K562 (cell line): ENCODE data around the gene ZNF48. TPM values are rescaled to one million over a fixed set of nuclear protein-coding genes. Genes with fewer than 3 reads are reported as not detected.
A peak's percentile ranks its signal among the peaks of the same experiment; 100 is the strongest.

ENCODE experiments used
- ATAC-seq: fragments of 200-7000 bp; cut with Tn5 transposase; 3 replicates; pipeline ENCODE4 v1.9.1; 2020; ENCODE audit warnings: moderate library complexity
- BruUV-seq: library from RNA; stranded (reverse); fragments of 400-500 nt; replicated peaks from 2 replicates; lab custom pipeline; 2021; lab: Mats Ljungman, UMichigan
- CTCF ChIA-PET: fragments of 300-600 bp; formaldehyde crosslinking; extraction: SDS; loops from one replicate; lab custom pipeline; 2021; ENCODE audit warnings: low intra/inter-chr PET ratio; lab: Yijun Ruan, JAX
- POLR2A ChIA-PET: fragments of 300-600, 350-650 bp; sonication (Branson Sonifier 250); formaldehyde crosslinking; extraction: SDS; loops from one replicate; lab custom pipeline; 2021; ENCODE audit warnings: antibody characterized with exemption, inconsistent platforms; lab: Yijun Ruan, JAX
- DNase-seq, 4 experiments: peaks; one replicate each; pipeline versions ENCODE4 v3.0.0 to v3.0.0-alpha.2; 2011 to 2018; ENCODE audit warnings: low spot score in 3 of 4, mixed read lengths in 3 of 4; ENCODE audit errors: extremely low read depth in 1 of 4
- FAIRE-seq: peaks from 2 replicates; lab custom pipeline; 2011; peaks lifted over from hg19 to GRCh38; lab: Jason Lieb, UNC
- H2AFZ ChIP-seq: 2 replicates; pipeline ENCODE4 v1.6.0; 2011; ENCODE audit warnings: low read depth, low read length, control low read depth, inconsistent platforms
- H3K27ac ChIP-seq: fragments of 200-600 bp; 3 replicates; pipeline ENCODE4 v1.8.0; 2011; ENCODE audit warnings: low read depth, mild to moderate bottlenecking, control low read depth, inconsistent platforms, low read length, moderate library complexity, mixed read lengths; ENCODE audit errors: extremely low read depth
- H3K27me3 ChIP-seq, 2 experiments: fragments of 300-600 bp in 1 of 2; 2 replicates in 1 of 2; 3 replicates in 1 of 2; pipeline versions ENCODE4 v1.6.0 to v1.8.0; 2011; ENCODE audit warnings: inconsistent platforms in 2 of 2, low read length in 2 of 2, mild to moderate bottlenecking in 1 of 2, mixed read lengths in 1 of 2, moderate library complexity in 1 of 2; ENCODE audit not compliant: control insufficient read depth in 2 of 2, insufficient read depth in 2 of 2
- H3K36me3 ChIP-seq: fragments of 300-600 bp; 3 replicates; pipeline ENCODE4 v1.8.0; 2011; ENCODE audit warnings: mild to moderate bottlenecking, low read length, inconsistent platforms; ENCODE audit not compliant: control insufficient read depth, insufficient read depth
- H3K4me1 ChIP-seq, 2 experiments: fragments of 200-600 bp in 1 of 2; replicated peaks in 1 of 2; 2 replicates in 1 of 2; 3 replicates in 1 of 2; pipeline versions ENCODE4 v1.5.1 to v1.8.0; 2011; ENCODE audit warnings: inconsistent platforms in 2 of 2, low read length in 2 of 2, mild to moderate bottlenecking in 1 of 2, mixed read lengths in 1 of 2, moderate library complexity in 1 of 2; ENCODE audit not compliant: control insufficient read depth in 2 of 2, insufficient read depth in 2 of 2
- H3K4me2 ChIP-seq: 2 replicates; pipeline ENCODE4 v1.6.1; 2011; ENCODE audit warnings: low read length, control low read depth, inconsistent platforms, mixed read lengths; ENCODE audit not compliant: insufficient read depth
- H3K4me3 ChIP-seq: fragments of 200-600 bp; sonication (generic), shearing (Covaris generic); 2 replicates; pipeline ENCODE4 v1.5.1; 2016; ENCODE audit warnings: control low read depth, inconsistent platforms
- H3K79me2 ChIP-seq: fragments of 200-600 bp; 3 replicates; pipeline ENCODE4 v1.8.0; 2011; ENCODE audit warnings: low read length, inconsistent platforms; ENCODE audit not compliant: control insufficient read depth, insufficient read depth
- H3K9ac ChIP-seq, 2 experiments: 2 replicates each; pipeline versions ENCODE4 v1.6.0 to v1.6.1; 2011; ENCODE audit warnings: low read depth in 2 of 2, low read length in 2 of 2, control low read depth in 1 of 2, inconsistent platforms in 1 of 2, mild to moderate bottlenecking in 1 of 2, mixed read lengths in 1 of 2; ENCODE audit not compliant: insufficient read depth in 1 of 2
- H3K9me1 ChIP-seq: one replicate; pipeline ENCODE4 v1.6.0; 2011; ENCODE audit warnings: inconsistent platforms, mild to moderate bottlenecking, low read length, moderate library complexity; ENCODE audit not compliant: control insufficient read depth, insufficient read depth
- H3K9me3 ChIP-seq: replicated peaks from 2 replicates; pipeline ENCODE4 v1.5.1; 2011; ENCODE audit warnings: low read depth, low read length, inconsistent platforms; ENCODE audit not compliant: control insufficient read depth, insufficient read depth
- H4K20me1 ChIP-seq: replicated peaks from 2 replicates; pipeline ENCODE4 v1.6.1; 2011; ENCODE audit warnings: low read length, inconsistent platforms, mixed read lengths; ENCODE audit not compliant: control insufficient read depth, insufficient read depth
- DPF2 ChIP-seq: fragments of 450-650 bp; IDR thresholded peaks from 2 replicates; pipeline ENCODE4 v1.6.1; 2016
- ELF4 ChIP-seq: fragments of 450-650 bp; formaldehyde crosslinking; IDR thresholded peaks from 2 replicates; pipeline ENCODE4 v1.4.0; 2022; ENCODE audit warnings: missing genetic modification characterization
- ESRRA ChIP-seq: fragments of 450-650 bp; IDR thresholded peaks from 2 replicates; pipeline ENCODE4 v1.6.1; 2014; ENCODE audit warnings: low read depth, mild to moderate bottlenecking, moderate library complexity, borderline replicate concordance
- ETV5 ChIP-seq: sonication (generic); formaldehyde crosslinking; IDR thresholded peaks from 2 replicates; pipeline ENCODE4 v1.4.0; 2020; ENCODE audit warnings: low read depth, mild to moderate bottlenecking, missing genetic modification reagents
- GABPB2 ChIP-seq: fragments of 250-450 bp; sonication (Bioruptor Pico); conservative IDR thresholded peaks from 2 replicates; pipeline ENCODE4 v1.5.1; 2021; ENCODE audit warnings: mild to moderate bottlenecking
- MCM5 ChIP-seq: fragments of 450-650 bp; IDR thresholded peaks from 2 replicates; pipeline ENCODE4 v1.6.1; 2016; ENCODE audit warnings: low read depth
- NEUROD1 ChIP-seq: fragments of 150-350 bp; IDR thresholded peaks from 2 replicates; pipeline ENCODE4 v1.6.1; 2014; ENCODE audit warnings: borderline replicate concordance, low read length, low read depth; ENCODE audit not compliant: partially characterized antibody
- NR2C1 ChIP-seq, 2 experiments: fragments of 450-650 bp; IDR thresholded peaks; 2 replicates each; pipeline ENCODE4 v1.6.1; 2017; ENCODE audit warnings: mild to moderate bottlenecking in 2 of 2, antibody characterized with exemption in 1 of 2, inconsistent platforms in 1 of 2, missing compliant biosample characterization in 1 of 2, missing genetic modification characterization in 1 of 2
- POLR2B ChIP-seq: fragments of 450-650 bp; IDR thresholded peaks from 2 replicates; pipeline ENCODE4 v1.6.1; 2018; ENCODE audit warnings: low read depth; ENCODE audit not compliant: partially characterized antibody
- POLR2G ChIP-seq: fragments of 200-400 bp; formaldehyde crosslinking; IDR thresholded peaks from 2 replicates; pipeline ENCODE4 v1.6.1; 2017; ENCODE audit warnings: low read depth, mild to moderate bottlenecking, antibody characterized with exemption, low read length, moderate library complexity
- RBFOX2 ChIP-seq: fragments of 200-400 bp; formaldehyde crosslinking; IDR thresholded peaks from 2 replicates; pipeline ENCODE4 v1.6.1; 2017; ENCODE audit warnings: low read depth, mild to moderate bottlenecking, low read length, moderate library complexity
- SETDB1 ChIP-seq: IDR thresholded peaks from one replicate; pipeline ENCODE4 v1.6.1; 2012; ENCODE audit warnings: low read length, control low read depth, inconsistent platforms
- SUPT5H ChIP-seq: fragments of 450-650 bp; IDR thresholded peaks from 2 replicates; pipeline ENCODE4 v1.6.1; 2016
- TAL1 ChIP-seq: fragments of 450-650 bp; IDR thresholded peaks from 2 replicates; pipeline ENCODE4 v1.6.1; 2016; ENCODE audit warnings: mild to moderate bottlenecking
- ZNF121 ChIP-seq: sonication (generic); formaldehyde crosslinking; conservative IDR thresholded peaks from 2 replicates; pipeline ENCODE4 v1.8.0; 2022; ENCODE audit warnings: missing genetic modification reagents
- ZNF133 ChIP-seq: fragments of 250-450 bp; sonication (Bioruptor Pico); IDR thresholded peaks from 2 replicates; pipeline ENCODE4 v1.4.0; 2020; ENCODE audit warnings: mild to moderate bottlenecking
- ZNF436 ChIP-seq: fragments of 250-450, 450-650 bp; sonication (Bioruptor Pico); formaldehyde crosslinking; IDR thresholded peaks from 2 replicates; pipeline ENCODE4 v1.7.0; 2020; ENCODE audit warnings: mild to moderate bottlenecking
- WGBS: fragments of 100-300 bp; shearing (Covaris generic); methylation state at CpG from one replicate; pipeline ENCODE4 v1.1.6; 2016; ENCODE audit warnings: low coverage, mixed read lengths; ENCODE audit not compliant: insufficient coverage; ENCODE audit errors: missing lambda C conversion rate; 5-methylcytosine and 5-hydroxymethylcytosine counted together
- in situ Hi-C: fragments of 300-500 bp; cut with MboI; formaldehyde crosslinking; loops from 4 replicates; pipeline ENCODE4 v1.15.0; 2018; ENCODE audit warnings: inconsistent platforms, mixed read lengths
- intact Hi-C: fragments of 100-400 bp; cut with micrococcal nuclease; formaldehyde crosslinking; loops from 2 replicates; pipeline ENCODE4 v1.14.2; 2022
- polyA plus RNA-seq, 8 experiments: library from polyadenylated mRNA; depleted of rRNA in 4 of 8; stranded (reverse) in 5 of 8; unstranded in 3 of 8; fragments of >200 nt; fragmentation: Nextera tagmentation in 2 of 8; fragmentation: Illumina TruSeq in 1 of 8; extraction: Ambion mirVana in 2 of 8; extraction: Trizol in 1 of 8; gene quantifications; 2 replicates each; pipeline versions ENCODE4 v1.2.1 to v1.2.3, GENCODE V29; 2011 to 2014; ENCODE audit warnings: inconsistent platforms in 1 of 8, missing spikeins in 1 of 8
- total RNA-seq, 7 experiments: library from RNA; depleted of rRNA in 6 of 7; stranded (reverse); fragments of >200 nt in 6 of 7; fragmentation: Illumina TruSeq in 2 of 7; extraction: Trizol in 2 of 7; gene quantifications; 2 replicates each; pipeline versions ENCODE4 v1.2.1 to v1.2.3, GENCODE V29; 2011 to 2021; ENCODE audit warnings: low replicate concordance in 1 of 7
- TF ChIP-seq, protein P1 (sequence below): fragments of 250-450 bp; sonication (Bioruptor Pico); IDR thresholded peaks from 2 replicates; pipeline ENCODE4 v1.5.0; 2021
- TF ChIP-seq, protein P2 (sequence below): fragments of 250-450 bp; sonication (Bioruptor Pico); IDR thresholded peaks from 2 replicates; pipeline ENCODE4 v1.8.0; 2022; ENCODE audit warnings: inconsistent platforms, mild to moderate bottlenecking, moderate library complexity, borderline replicate concordance
- TF ChIP-seq, protein P3 (sequence below): fragments of 200-800 bp; sonication (Bioruptor generic); IDR thresholded peaks from 2 replicates; pipeline ENCODE4 v1.6.1; 2017; ENCODE audit warnings: missing genetic modification characterization, missing compliant biosample characterization

Gene ZNF48
- total and polyA plus RNA-seq, 9 of the 15 experiments (the other 6 are each of a cell fraction or from before 2014, with no cell fraction given): 0.38 to 11.6 (median 4.7) TPM

DNA sequence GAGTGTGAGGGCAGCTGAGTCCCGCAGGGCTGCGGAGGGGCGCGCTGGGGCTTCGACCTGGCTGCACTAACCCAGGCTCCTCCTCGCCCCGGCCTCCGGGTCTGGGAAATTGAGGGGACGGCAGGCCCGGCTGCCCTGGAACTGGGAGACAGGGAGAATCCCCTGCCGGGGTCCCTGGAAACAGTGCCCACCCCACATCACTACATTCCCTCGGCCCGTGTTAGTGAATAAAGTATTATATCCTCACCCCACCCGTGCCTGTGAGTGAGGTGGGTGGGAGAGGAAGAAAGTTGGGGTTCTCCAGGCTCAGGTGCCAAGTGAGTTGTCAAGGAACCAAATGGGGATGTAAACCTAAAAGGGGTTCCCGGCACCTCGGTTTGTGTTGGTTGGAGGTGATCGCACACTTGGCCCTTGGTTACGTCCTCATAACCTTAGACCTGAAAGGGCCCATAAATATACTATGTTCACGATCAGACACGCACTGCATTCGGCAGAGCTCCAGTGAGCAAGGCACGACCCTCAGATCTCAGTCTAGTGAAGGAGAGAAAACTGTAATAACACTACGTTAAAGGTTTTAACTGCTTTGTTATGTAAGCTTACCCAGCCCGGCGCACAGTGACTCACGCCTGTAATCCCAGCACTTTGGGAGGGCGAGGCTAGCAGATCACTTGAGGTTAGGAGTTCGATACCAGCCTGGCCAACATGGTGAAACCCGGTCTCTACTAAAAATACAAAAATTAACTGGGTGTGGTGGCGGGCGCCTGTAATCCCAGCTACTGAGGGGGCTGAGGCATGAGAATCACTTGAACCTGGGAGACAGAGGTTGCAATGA, 23.3 kb downstream of the ZNF48 start:
- POLR2A ChIA-PET: interaction anchor here (0.7 to 1.6 kb wide), 4 partner anchors 8 to 27 kb away, joined by 3 to 5 read pairs (median 4); partner anchors contain the start of gene DCTPP1
- peaks cover 12% of the 10 kb centered on the region; the same call in 2 of the 3 replicates for H3K79me2 ChIP-seq
- in situ Hi-C loops (no loop called here), intact Hi-C loops (no loop called here)
- 97% methylated on average over 26 of the region's 31 CpGs for WGBS
- no peaks in the 10 kb centered on the region for H3K27me3 ChIP-seq
- H2AFZ ChIP-seq: no peak overlapping the region
- H3K4me3 ChIP-seq: no peak overlapping the region
- no peaks in the 10 kb centered on the region for H3K9me3 ChIP-seq
- no peak overlapping the region for H3K27ac ChIP-seq
- peaks cover 70% of the 10 kb centered on the region for H3K36me3 ChIP-seq
- no peak overlapping the region for H3K4me2 ChIP-seq
- FAIRE-seq (no peak), DNase-seq (no peak), ATAC-seq (no peak)
- H3K4me1 ChIP-seq: no peaks in the 10 kb centered on the region
- H3K9me1 ChIP-seq: no peaks in the 10 kb centered on the region
- no peak overlapping the region for H3K9ac ChIP-seq
- BruUV-seq: no TSS peak
- CTCF ChIA-PET: no interaction called here
- H4K20me1 ChIP-seq: no peaks in the 10 kb centered on the region
- TF ChIP-seq TAL1 (no peak), GABPB2 (CRISPR knock-in tag) (no peak), SUPT5H (0 out of 2 replicates have a peak, but pooled peaks have one; percentile 18), ESRRA (no peak), ZNF133 (CRISPR knock-in tag) (no peak), DPF2 (no peak), ZNF121 (CRISPR knock-in tag) (no peak), ETV5 (no peak), NEUROD1 (no peak), ZNF436 (no peak), NR2C1 (IDR thresholded peaks at IDR 0.05) (no peak), NR2C1 (tag; IDR thresholded peaks at IDR 0.05) (no peak), ELF4 (CRISPR knock-in tag) (no peak), POLR2B (peak; percentile 35), SETDB1 (no peak), POLR2G (peak; percentile 42), MCM5 (no peak), RBFOX2 (peak; percentile 1; the same call in 1 of the 2 replicates)
- TF ChIP-seq, protein P1, sequence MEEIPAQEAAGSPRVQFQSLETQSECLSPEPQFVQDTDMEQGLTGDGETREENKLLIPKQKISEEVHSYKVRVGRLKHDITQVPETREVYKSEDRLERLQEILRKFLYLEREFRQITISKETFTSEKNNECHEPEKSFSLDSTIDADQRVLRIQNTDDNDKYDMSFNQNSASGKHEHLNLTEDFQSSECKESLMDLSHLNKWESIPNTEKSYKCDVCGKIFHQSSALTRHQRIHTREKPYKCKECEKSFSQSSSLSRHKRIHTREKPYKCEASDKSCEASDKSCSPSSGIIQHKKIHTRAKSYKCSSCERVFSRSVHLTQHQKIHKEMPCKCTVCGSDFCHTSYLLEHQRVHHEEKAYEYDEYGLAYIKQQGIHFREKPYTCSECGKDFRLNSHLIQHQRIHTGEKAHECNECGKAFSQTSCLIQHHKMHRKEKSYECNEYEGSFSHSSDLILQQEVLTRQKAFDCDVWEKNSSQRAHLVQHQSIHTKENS (CRISPR knock-in tag): no peak
- TF ChIP-seq, protein P2, sequence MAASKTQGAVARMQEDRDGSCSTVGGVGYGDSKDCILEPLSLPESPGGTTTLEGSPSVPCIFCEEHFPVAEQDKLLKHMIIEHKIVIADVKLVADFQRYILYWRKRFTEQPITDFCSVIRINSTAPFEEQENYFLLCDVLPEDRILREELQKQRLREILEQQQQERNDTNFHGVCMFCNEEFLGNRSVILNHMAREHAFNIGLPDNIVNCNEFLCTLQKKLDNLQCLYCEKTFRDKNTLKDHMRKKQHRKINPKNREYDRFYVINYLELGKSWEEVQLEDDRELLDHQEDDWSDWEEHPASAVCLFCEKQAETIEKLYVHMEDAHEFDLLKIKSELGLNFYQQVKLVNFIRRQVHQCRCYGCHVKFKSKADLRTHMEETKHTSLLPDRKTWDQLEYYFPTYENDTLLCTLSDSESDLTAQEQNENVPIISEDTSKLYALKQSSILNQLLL (CRISPR knock-in tag): no peak
- TF ChIP-seq, protein P3, sequence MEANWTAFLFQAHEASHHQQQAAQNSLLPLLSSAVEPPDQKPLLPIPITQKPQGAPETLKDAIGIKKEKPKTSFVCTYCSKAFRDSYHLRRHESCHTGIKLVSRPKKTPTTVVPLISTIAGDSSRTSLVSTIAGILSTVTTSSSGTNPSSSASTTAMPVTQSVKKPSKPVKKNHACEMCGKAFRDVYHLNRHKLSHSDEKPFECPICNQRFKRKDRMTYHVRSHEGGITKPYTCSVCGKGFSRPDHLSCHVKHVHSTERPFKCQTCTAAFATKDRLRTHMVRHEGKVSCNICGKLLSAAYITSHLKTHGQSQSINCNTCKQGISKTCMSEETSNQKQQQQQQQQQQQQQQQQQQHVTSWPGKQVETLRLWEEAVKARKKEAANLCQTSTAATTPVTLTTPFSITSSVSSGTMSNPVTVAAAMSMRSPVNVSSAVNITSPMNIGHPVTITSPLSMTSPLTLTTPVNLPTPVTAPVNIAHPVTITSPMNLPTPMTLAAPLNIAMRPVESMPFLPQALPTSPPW (CRISPR knock-in tag): no peak
